Measurements from ENCODE around the gene MARK2.

- TF ChIP-seq, protein P1, sequence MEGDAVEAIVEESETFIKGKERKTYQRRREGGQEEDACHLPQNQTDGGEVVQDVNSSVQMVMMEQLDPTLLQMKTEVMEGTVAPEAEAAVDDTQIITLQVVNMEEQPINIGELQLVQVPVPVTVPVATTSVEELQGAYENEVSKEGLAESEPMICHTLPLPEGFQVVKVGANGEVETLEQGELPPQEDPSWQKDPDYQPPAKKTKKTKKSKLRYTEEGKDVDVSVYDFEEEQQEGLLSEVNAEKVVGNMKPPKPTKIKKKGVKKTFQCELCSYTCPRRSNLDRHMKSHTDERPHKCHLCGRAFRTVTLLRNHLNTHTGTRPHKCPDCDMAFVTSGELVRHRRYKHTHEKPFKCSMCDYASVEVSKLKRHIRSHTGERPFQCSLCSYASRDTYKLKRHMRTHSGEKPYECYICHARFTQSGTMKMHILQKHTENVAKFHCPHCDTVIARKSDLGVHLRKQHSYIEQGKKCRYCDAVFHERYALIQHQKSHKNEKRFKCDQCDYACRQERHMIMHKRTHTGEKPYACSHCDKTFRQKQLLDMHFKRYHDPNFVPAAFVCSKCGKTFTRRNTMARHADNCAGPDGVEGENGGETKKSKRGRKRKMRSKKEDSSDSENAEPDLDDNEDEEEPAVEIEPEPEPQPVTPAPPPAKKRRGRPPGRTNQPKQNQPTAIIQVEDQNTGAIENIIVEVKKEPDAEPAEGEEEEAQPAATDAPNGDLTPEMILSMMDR (optimal IDR thresholded peaks at IDR 0.05 in 1 of 3, IDR thresholded peaks at IDR 0.05 in 1 of 3, conservative IDR thresholded peaks at IDR 0.05 in 1 of 3; ENCODE audit: extremely low read depth in 1 of 3, insufficient read depth in 2 of 3, low read length in 3 of 3): no peak
- no peak for TF ChIP-seq EZH2 (IDR thresholded peaks at IDR 0.05; ENCODE audit: low read length)
These were observed 36.7 kb downstream of the MARK2 start for GRCh38 chr11:63875506-63876065.

Data from keratinocyte (primary cell).